Activated naive CD4-positive, alpha-beta T cell treated with anti-CD3 and anti-CD28 coated beads for 36 hours (primary cell): ENCODE results near the gene TSPAN15. TPM values are rescaled to one million over a fixed set of nuclear protein-coding genes. Genes with fewer than 3 reads are reported as not detected.

Experiments used
- CTCF ChIA-PET: fragments of 350-600 bp; sonication (Branson Sonifier 250); formaldehyde crosslinking; loops from one replicate; lab custom pipeline; 2021; ENCODE audit warnings: antibody characterized with exemption; lab: Charles Lee
- DNase-seq: peaks from one replicate; pipeline ENCODE4 v3.0.0-alpha.2; 2020
- H3K27ac Mint-ChIP-seq: one replicate; pipeline ENCODE4 v1.8.0; 2021; ENCODE audit warnings: mild to moderate bottlenecking, mixed read lengths
- H3K27me3 Mint-ChIP-seq: one replicate; pipeline ENCODE4 v1.8.0; 2021; ENCODE audit warnings: low read depth, mixed read lengths
- H3K36me3 Mint-ChIP-seq: one replicate; pipeline ENCODE4 v1.8.0; 2021; ENCODE audit warnings: low read depth, mixed read lengths
- H3K4me1 Mint-ChIP-seq: one replicate; pipeline ENCODE4 v1.8.0; 2021; ENCODE audit warnings: low read depth, mixed read lengths
- H3K4me3 Mint-ChIP-seq: one replicate; pipeline ENCODE4 v1.8.0; 2021; ENCODE audit warnings: mild to moderate bottlenecking, moderate library complexity, mixed read lengths
- H3K9me3 Mint-ChIP-seq: one replicate; pipeline ENCODE4 v1.8.0; 2021; ENCODE audit warnings: mixed read lengths
- intact Hi-C: fragments of 100-400 bp; cut with micrococcal nuclease; formaldehyde crosslinking; loops from one replicate; pipeline ENCODE4 v1.15.1; 2023
- total RNA-seq, 2 experiments: library from RNA; stranded (reverse); gene quantifications; one replicate each; pipeline ENCODE4 v1.2.3, GENCODE V29; 2021

The TSPAN15 gene
- total RNA-seq, 2 experiments from 2014 or later: 0.72 to 1.1 TPM

- DNase-seq: no peak
- Mint-ChIP-seq H3K27ac (no peak overlapping the region), H3K27me3 (no peaks in the 10 kb centered on the region), H3K4me3 (no peak overlapping the region), H3K4me1 (no peaks in the 10 kb centered on the region), H3K36me3 (no peaks in the 10 kb centered on the region), H3K9me3 (no peaks in the 10 kb centered on the region)
- intact Hi-C loops: no loop called here
- CTCF ChIA-PET: interaction anchor here (1.1 kb wide), 1 partner anchor 23 kb away, joined by 3 read pairs; no protein-coding TSS in a partner anchor
Observed at GRCh38 chr10:69473304-69473990, 22.2 kb downstream of the TSPAN15 start.

- Mint-ChIP-seq H3K4me3 (no peak overlapping the region), H3K4me1 (no peaks in the 10 kb centered on the region), H3K27ac (no peak overlapping the region), H3K36me3 (no peaks in the 10 kb centered on the region), H3K9me3 (no peaks in the 10 kb centered on the region), H3K27me3 (no peaks in the 10 kb centered on the region)
- CTCF ChIA-PET: interaction anchor here (0.6 kb wide), 1 partner anchor 51 kb away, joined by 3 read pairs; no protein-coding TSS in a partner anchor
- no peak for DNase-seq
- intact Hi-C loops: no loop called here
Observed at GRCh38 chr10:69474742-69475432, 23.6 kb downstream of the TSPAN15 start.

- H3K4me1 Mint-ChIP-seq: no peaks in the 10 kb centered on the region
- no peaks in the 10 kb centered on the region for H3K36me3 Mint-ChIP-seq
- H3K27ac Mint-ChIP-seq: no peak overlapping the region
- H3K27me3 Mint-ChIP-seq: no peaks in the 10 kb centered on the region
- DNase-seq: no peak
- CTCF ChIA-PET: no interaction called here
- H3K4me3 Mint-ChIP-seq: no peak overlapping the region
- intact Hi-C loops: no loop called here
- H3K9me3 Mint-ChIP-seq: no peaks in the 10 kb centered on the region
Observed at GRCh38 chr10:69475433-69475830, 24.2 kb downstream of the TSPAN15 start.

GRCh38 chr10:69477968-69478597, 26.8 kb downstream of the TSPAN15 start:
- intact Hi-C loops: no loop called here
- no peaks in the 10 kb centered on the region for H3K36me3 Mint-ChIP-seq
- DNase-seq: no peak
- no peaks in the 10 kb centered on the region for H3K27me3 Mint-ChIP-seq
- no peak overlapping the region for H3K4me3 Mint-ChIP-seq
- H3K4me1 Mint-ChIP-seq: no peaks in the 10 kb centered on the region
- H3K9me3 Mint-ChIP-seq: no peaks in the 10 kb centered on the region
- CTCF ChIA-PET: no interaction called here
- no peak overlapping the region for H3K27ac Mint-ChIP-seq

GRCh38 chr10:69479240-69480067, 28.2 kb downstream of the TSPAN15 start:
- CTCF ChIA-PET: interaction anchor here (0.7 to 1.5 kb wide), 3 partner anchors 30 to 84 kb away, joined by 3 read pairs; no protein-coding TSS in a partner anchor
- H3K27ac Mint-ChIP-seq: no peak overlapping the region
- no peaks in the 10 kb centered on the region for H3K9me3 Mint-ChIP-seq
- H3K27me3 Mint-ChIP-seq: no peaks in the 10 kb centered on the region
- H3K36me3 Mint-ChIP-seq: no peaks in the 10 kb centered on the region
- intact Hi-C loops: no loop called here
- no peak overlapping the region for H3K4me3 Mint-ChIP-seq
- no peaks in the 10 kb centered on the region for H3K4me1 Mint-ChIP-seq
- DNase-seq: no peak

- no peak for DNase-seq
- H3K27ac Mint-ChIP-seq: no peak overlapping the region
- no peaks in the 10 kb centered on the region for H3K9me3 Mint-ChIP-seq
- CTCF ChIA-PET: interaction anchor here (0.7 to 1.5 kb wide), 3 partner anchors 30 to 85 kb away, joined by 3 read pairs; no protein-coding TSS in a partner anchor
- no peak overlapping the region for H3K4me3 Mint-ChIP-seq
- no peaks in the 10 kb centered on the region for H3K27me3 Mint-ChIP-seq
- H3K36me3 Mint-ChIP-seq: no peaks in the 10 kb centered on the region
- intact Hi-C loops: no loop called here
- H3K4me1 Mint-ChIP-seq: no peaks in the 10 kb centered on the region
Observed at GRCh38 chr10:69480068-69480412, 28.8 kb downstream of the TSPAN15 start.

GRCh38 chr10:69481305-69481704, 30.0 kb downstream of the TSPAN15 start:
- CTCF ChIA-PET: no interaction called here
- no peak for DNase-seq
- no peaks in the 10 kb centered on the region for H3K27me3 Mint-ChIP-seq
- no peaks in the 10 kb centered on the region for H3K9me3 Mint-ChIP-seq
- intact Hi-C loops: no loop called here
- H3K4me3 Mint-ChIP-seq: no peak overlapping the region
- H3K4me1 Mint-ChIP-seq: no peaks in the 10 kb centered on the region
- no peak overlapping the region for H3K27ac Mint-ChIP-seq
- H3K36me3 Mint-ChIP-seq: no peaks in the 10 kb centered on the region

GRCh38 chr10:69481811-69482524, 30.7 kb downstream of the TSPAN15 start:
- no peak for DNase-seq
- Mint-ChIP-seq H3K9me3 (no peaks in the 10 kb centered on the region), H3K36me3 (no peaks in the 10 kb centered on the region), H3K4me3 (no peak overlapping the region), H3K4me1 (no peaks in the 10 kb centered on the region), H3K27ac (no peak overlapping the region), H3K27me3 (no peaks in the 10 kb centered on the region)
- CTCF ChIA-PET: no interaction called here
- intact Hi-C loops: no loop called here

GRCh38 chr10:69483963-69484362, 32.7 kb downstream of the TSPAN15 start:
- Mint-ChIP-seq H3K27ac (no peak overlapping the region), H3K4me3 (no peak overlapping the region), H3K27me3 (no peaks in the 10 kb centered on the region), H3K36me3 (peaks cover 2% of the 10 kb centered on the region), H3K9me3 (peaks cover 11% of the 10 kb centered on the region), H3K4me1 (no peaks in the 10 kb centered on the region)
- intact Hi-C loops: no loop called here
- CTCF ChIA-PET: interaction anchor here (0.7 kb wide), 1 partner anchor 56 kb away, joined by 3 read pairs; no protein-coding TSS in a partner anchor
- DNase-seq: no peak

GRCh38 chr10:69484736-69485135, 33.5 kb downstream of the TSPAN15 start:
- intact Hi-C loops: no loop called here

GRCh38 chr10:69486922-69487730, 35.9 kb downstream of the TSPAN15 start:
- CTCF ChIA-PET: interaction anchor here (0.9 kb wide), 1 partner anchor 9 kb away, joined by 3 read pairs; no protein-coding TSS in a partner anchor
- intact Hi-C loops: no loop called here
- H3K27me3 Mint-ChIP-seq: no peaks in the 10 kb centered on the region
- no peak for DNase-seq
- H3K9me3 Mint-ChIP-seq: peaks cover 11% of the 10 kb centered on the region
- no peak overlapping the region for H3K27ac Mint-ChIP-seq
- H3K36me3 Mint-ChIP-seq: peaks cover 2% of the 10 kb centered on the region
- no peaks in the 10 kb centered on the region for H3K4me1 Mint-ChIP-seq
- H3K4me3 Mint-ChIP-seq: no peak overlapping the region

More at GRCh38 chr10:69484736-69485135, 33.5 kb downstream of the TSPAN15 start:
- no peaks in the 10 kb centered on the region for H3K4me1 Mint-ChIP-seq
- no peak for DNase-seq
- H3K27ac Mint-ChIP-seq: no peak overlapping the region
- peaks cover 2% of the 10 kb centered on the region for H3K36me3 Mint-ChIP-seq
- H3K27me3 Mint-ChIP-seq: no peaks in the 10 kb centered on the region
- peaks cover 11% of the 10 kb centered on the region for H3K9me3 Mint-ChIP-seq
- CTCF ChIA-PET: no interaction called here
- H3K4me3 Mint-ChIP-seq: no peak overlapping the region
